Ramos (cell line): ENCODE results near the gene SRC.

ENCODE experiments used
- in situ Hi-C: fragments of 300-500 bp; cut with MboI; formaldehyde crosslinking; loops from one replicate; pipeline ENCODE4 v1.14.3; 2022; ENCODE audit warnings: low sequenced_read_pairs; ENCODE audit not compliant: unreplicated experiment

Gene SRC

GRCh38 chr20:37404461-37404890 is 58.5 kb downstream of the SRC start:
- in situ Hi-C loops, result no loop called here

- in situ Hi-C loops, result no loop called here
Measured at GRCh38 chr20:37405351-37405897, 59.5 kb downstream of the SRC start.

GRCh38 chr20:37406010-37406998 is 60.4 kb downstream of the SRC start:
- in situ Hi-C loops, result no loop called here

DNA sequence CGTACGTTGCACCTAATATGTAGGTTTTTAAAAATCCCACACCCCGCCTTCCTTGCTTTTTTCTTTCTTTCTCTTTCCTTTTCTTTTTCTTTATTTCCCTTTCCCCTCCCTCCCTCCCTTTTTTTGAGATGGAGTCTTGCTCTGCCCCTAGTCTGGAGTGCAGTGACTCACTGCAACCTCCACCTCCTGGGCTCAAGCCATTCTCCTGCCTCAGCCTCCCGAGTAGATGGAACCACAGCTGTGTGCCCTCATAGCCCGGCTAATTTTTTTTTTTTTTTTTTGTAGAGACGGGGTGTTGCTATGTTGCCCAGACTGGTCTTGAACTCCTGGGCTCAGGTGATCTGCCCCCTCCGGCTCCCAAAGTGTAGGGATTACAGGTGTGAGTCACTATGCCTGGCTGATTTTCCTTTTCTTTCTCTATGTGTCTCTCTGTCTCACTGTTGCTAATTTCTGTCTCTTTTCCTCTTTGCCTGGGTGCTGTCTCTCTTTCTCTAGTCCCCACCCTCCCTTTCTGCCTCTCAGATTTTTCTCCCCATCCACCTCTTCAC is 61.2 kb downstream of the SRC start:
- in situ Hi-C loops, result no loop called here

DNA sequence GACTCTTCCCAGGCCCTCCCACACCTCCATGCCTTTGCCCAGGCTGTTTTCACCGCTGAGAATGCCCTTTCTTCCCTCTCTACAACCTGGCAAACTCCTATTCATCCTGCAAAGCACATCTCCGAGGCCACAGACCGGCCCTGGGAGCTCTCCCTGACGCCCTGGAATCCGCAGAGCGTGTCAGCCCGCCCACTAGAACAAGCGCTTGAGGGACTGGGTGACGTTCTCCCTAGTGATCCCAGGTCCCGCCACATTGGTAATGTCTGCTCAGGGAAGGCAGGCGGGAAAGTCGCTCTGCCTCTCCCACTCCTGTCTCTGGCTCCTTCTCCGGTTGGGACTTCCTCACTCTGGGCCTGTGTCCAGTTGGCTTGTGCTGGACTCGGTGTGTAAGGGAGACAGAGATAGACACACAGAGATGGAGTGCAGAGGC is 61.6 kb downstream of the SRC start:
- in situ Hi-C loops, result no loop called here

GRCh38 chr20:37408302-37409193 is 62.6 kb downstream of the SRC start:
- in situ Hi-C loops, result no loop called here

- in situ Hi-C loops, result no loop called here
Measured at GRCh38 chr20:37411408-37412219, 65.7 kb downstream of the SRC start.

- in situ Hi-C loops, result no loop called here
Measured at GRCh38 chr20:37413023-37413334, 67.0 kb downstream of the SRC start.

DNA sequence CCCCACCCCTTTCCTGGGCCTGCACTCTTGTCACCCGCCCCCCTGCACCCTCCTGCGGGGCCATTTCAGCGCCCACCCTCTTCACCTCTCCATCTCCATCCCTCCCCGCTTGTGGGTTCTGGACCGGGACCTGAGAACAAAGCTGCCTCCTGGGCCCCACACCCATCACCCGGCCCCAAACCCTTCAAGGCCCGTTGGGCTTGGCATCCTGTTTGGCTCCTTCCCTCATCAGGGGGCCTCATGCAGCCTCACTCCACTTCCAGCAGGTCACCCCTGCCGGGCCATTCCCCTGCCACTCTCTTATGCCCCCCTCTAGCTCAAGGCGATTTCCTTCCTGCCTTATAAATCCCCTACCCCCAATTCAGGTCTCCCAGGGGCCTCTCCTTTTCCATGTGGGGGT is 67.4 kb downstream of the SRC start:
- in situ Hi-C loops, result no loop called here

- in situ Hi-C loops, result no loop called here
Measured at GRCh38 chr20:37414224-37415035, 68.5 kb downstream of the SRC start.

DNA sequence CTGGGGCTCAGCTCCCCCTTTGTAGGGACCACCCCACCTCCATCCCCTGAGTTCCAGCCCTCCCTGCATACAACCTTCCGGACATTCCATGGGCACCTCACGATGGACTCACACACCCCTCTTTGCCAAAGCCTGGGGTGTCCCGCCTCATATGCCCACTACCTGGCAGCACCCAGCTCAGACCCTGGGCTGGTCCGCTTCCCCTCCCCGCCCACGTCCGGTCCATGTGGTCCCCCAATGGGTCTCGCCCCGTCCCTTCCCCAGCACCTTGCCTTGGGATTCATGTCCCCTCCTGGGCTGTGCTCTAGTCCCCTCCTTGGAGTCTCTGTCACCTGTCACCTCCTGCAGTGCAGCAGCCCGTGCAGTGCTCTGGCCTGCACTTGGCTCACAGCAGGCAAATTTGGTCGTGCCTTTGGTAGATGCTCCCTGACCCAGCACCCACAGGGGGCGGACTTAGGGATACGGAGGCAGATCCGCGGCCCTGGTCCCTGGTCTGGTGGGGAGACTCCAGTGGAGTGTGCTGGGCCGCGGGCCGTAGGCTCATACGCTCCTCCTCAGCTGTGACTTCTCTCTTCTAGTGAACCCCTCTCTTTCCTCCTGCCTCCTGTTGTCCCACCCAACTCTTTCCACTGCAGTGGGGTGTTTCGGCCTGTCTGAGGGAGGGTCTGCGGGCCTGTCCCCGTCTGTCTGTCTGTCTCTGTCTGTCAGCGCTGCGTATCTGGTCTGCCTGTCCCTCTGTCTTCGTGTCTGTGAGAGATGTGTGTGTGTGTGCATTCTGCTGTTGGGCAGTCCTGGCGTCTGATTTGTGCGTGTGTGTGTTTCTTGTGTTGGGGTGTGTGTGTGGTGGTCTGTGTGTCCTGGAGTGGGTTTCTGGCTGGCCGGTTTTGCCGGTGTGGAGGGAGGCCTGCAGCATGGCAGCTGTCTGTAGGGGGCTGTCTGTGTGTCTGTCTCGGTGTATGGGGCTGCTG is 69.5 kb downstream of the SRC start:
- in situ Hi-C loops, result no loop called here

DNA sequence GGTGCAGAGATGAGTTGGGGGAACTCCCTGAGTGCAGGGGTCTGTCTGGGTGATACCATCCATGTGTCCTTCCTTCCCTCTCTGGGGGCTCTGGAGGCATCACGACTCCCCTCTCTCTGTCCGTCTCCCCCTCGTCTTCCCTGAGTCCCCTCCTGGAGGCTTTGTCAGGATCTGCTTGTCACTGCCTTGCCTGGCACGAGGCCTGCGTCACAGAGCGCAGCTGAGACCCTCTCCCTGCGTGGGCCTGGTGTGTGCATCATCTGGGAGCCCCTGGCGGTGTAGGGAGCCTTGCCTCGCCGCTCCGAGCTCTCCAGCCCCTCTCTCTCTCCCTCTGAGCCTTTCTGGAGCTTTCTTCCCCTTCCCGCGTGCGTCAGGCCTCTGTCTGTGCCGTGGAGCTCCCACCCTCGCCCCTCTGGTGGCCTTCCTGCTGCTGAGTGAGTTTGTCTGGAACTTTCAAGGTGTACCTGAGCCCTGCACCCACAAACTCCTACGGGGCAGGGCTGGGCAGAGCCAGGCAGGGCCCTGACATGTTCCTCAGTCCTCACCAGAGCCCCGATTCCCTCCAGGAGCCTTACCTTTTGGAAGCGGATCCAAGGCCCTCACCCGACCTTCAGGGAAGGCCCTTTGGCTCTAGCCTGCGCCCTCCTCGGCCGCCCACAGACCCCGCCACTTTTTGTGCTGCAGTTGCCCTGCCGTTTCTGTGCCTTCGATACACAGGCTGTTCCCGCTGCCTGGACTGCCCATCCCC is 70.3 kb downstream of the SRC start:
- in situ Hi-C loops, result no loop called here

- in situ Hi-C loops, result no loop called here
Measured at GRCh38 chr20:37416848-37417616, 71.1 kb downstream of the SRC start.

DNA sequence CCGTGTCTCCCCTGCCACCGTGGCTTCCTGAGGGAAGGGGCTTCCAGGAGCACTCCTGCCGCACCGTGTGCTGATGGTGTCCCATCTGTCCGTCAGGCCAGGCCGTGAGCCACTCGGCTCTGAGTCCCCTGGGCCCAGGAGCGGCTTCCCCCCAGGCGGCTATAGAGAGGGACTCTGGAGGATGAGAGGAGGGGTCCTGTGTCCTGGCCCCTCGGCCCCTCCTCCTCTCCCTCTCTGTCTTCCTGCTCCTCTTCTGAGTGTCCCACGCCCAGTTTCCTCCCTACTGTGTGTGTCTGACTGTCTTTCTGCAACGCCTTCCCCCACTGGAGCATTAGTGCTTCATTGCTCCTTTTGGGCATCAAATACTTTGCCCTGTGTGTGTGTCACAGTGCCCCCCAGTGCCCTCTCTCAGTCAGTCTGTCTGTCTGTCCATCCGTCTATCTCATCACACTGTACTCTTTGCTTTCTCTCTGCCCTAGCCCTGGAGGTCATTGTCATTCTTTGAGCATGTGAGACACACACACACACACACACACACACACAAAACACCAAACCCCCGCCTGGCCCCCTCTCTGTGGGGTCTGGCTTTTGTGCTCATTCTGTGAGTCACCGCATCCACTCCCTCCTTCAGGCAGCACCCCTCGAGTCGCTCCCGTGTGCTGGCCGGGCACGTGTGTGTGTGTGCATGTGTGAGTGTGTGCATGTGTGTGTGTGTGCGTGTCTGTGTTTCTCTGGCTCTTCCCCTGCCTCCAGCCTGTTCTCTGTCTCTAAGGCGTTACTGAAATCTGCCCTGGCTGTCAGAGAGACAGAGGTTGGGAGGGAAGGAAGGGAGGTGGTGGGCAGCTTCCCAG is 71.9 kb downstream of the SRC start:
- in situ Hi-C loops, result no loop called here

DNA sequence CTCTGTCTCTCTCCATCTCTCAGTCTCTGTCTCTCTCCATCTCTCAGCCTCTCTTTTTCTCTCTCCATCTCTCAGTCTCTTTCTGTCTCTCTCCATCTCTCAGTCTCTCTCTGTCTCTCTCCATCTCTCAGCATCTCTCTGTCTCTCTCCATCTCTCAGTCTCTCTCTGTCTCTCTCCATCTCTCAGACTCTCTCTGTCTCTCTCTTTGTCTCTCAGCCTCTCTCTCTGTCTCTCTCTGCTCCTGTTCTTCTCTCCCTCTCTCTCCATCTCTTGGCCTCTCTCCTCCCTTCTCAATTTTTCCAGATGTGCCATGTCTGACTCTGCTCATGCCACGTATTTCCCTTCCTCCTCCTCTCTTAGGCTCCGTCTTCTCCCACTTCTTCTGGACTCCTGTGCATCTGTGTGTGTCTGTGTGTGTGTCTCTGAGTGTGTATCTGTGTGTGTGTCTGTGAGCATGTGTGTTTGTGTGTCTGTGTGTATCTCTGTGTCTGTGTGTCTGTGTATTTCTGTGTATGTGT is 72.7 kb downstream of the SRC start:
- in situ Hi-C loops, result no loop called here
